Neural progenitor cell (in vitro differentiated cells): ENCODE data around the gene MYH9. TPM values are rescaled to one million over a fixed set of nuclear protein-coding genes. Genes with fewer than 3 reads are reported as not detected.
"Not testable (repeated sequence)": the region's sequence is repeated elsewhere in the genome, so short reads cannot be mapped to it uniquely, and the experiment has no call there.

Experiments used
- DNase-seq: peaks from one replicate; pipeline ENCODE4 v3.0.0-alpha.2; 2016; ENCODE audit warnings: low spot score
- H2AFZ ChIP-seq: fragments of 200-600 bp; sonication (generic); replicated peaks from 2 replicates; pipeline ENCODE4 v1.6.1; 2016; ENCODE audit warnings: antibody characterized with exemption
- H3F3A ChIP-seq: fragments of 200-600 bp; sonication (generic); 2 replicates; pipeline ENCODE4 v1.6.1; 2016; ENCODE audit warnings: antibody characterized with exemption, low read depth
- H3K27ac ChIP-seq: fragments of 200-600 bp; sonication (generic); 2 replicates; pipeline ENCODE4 v1.5.1; 2016; ENCODE audit warnings: mild to moderate bottlenecking
- H3K27me3 ChIP-seq: fragments of 200-600 bp; sonication (generic); 2 replicates; pipeline ENCODE4 v1.6.1; 2016; ENCODE audit warnings: mild to moderate bottlenecking, moderate library complexity
- H3K36me3 ChIP-seq: fragments of 200-600 bp; sonication (generic); 2 replicates; pipeline ENCODE4 v1.5.1; 2016
- H3K4me1 ChIP-seq: fragments of 200-600 bp; sonication (generic); 2 replicates; pipeline ENCODE4 v1.6.1; 2016; ENCODE audit warnings: mixed run types
- H3K4me2 ChIP-seq: fragments of 200-600 bp; sonication (generic); 2 replicates; pipeline ENCODE4 v1.6.1; 2016
- H3K4me3 ChIP-seq: fragments of 200-600 bp; sonication (generic); 2 replicates; pipeline ENCODE4 v1.5.1; 2016
- H3K79me2 ChIP-seq: fragments of 200-600 bp; sonication (generic); 2 replicates; pipeline ENCODE4 v1.6.1; 2016; ENCODE audit warnings: low read depth
- H3K9ac ChIP-seq: fragments of 200-600 bp; sonication (generic); 2 replicates; pipeline ENCODE4 v1.6.1; 2016
- H3K9me3 ChIP-seq: fragments of 200-600 bp; sonication (generic); 2 replicates; pipeline ENCODE4 v1.5.1; 2016; ENCODE audit warnings: low read depth
- H4K20me1 ChIP-seq: fragments of 200-600 bp; sonication (generic); 2 replicates; pipeline ENCODE4 v1.6.1; 2016; ENCODE audit warnings: low read depth
- H3K27ac Mint-ChIP-seq: 3 replicates; pipeline ENCODE4 v1.8.0; 2021; ENCODE audit warnings: mixed read lengths
- H3K27me3 Mint-ChIP-seq: 2 replicates; pipeline ENCODE4 v1.8.0; 2022; ENCODE audit warnings: low read depth, mild to moderate bottlenecking, inconsistent platforms, moderate library complexity, mixed read lengths; ENCODE audit not compliant: insufficient read depth
- H3K36me3 Mint-ChIP-seq: 3 replicates; pipeline ENCODE4 v1.8.0; 2021; ENCODE audit warnings: mixed read lengths
- H3K4me1 Mint-ChIP-seq: 3 replicates; pipeline ENCODE4 v1.8.0; 2021; ENCODE audit warnings: mixed read lengths
- H3K4me3 Mint-ChIP-seq: 3 replicates; pipeline ENCODE4 v1.8.0; 2021; ENCODE audit warnings: mild to moderate bottlenecking, moderate library complexity, mixed read lengths
- H3K9me3 Mint-ChIP-seq: 3 replicates; pipeline ENCODE4 v1.8.0; 2020; ENCODE audit warnings: mixed read lengths
- CTCF ChIP-seq: fragments of 200-600 bp; sonication (generic); IDR thresholded peaks from 2 replicates; pipeline ENCODE4 v1.5.1; 2017; ENCODE audit warnings: antibody characterized with exemption, mild to moderate bottlenecking
- EZH2 ChIP-seq: fragments of 200-600 bp; sonication (generic); IDR thresholded peaks from 2 replicates; pipeline ENCODE4 v1.6.1; 2017; ENCODE audit warnings: antibody characterized with exemption, mild to moderate bottlenecking, moderate library complexity
- EZH2phosphoT487 ChIP-seq: fragments of 200-600 bp; sonication (generic); IDR thresholded peaks from 2 replicates; pipeline ENCODE4 v1.6.1; 2017; ENCODE audit warnings: antibody characterized with exemption
- total RNA-seq: library from RNA; depleted of rRNA; stranded (reverse); fragments of >200 nt; gene quantifications from 2 replicates; pipeline ENCODE4 v1.2.3, GENCODE V29; 2015; ENCODE audit warnings: low replicate concordance

The MYH9 gene
- total RNA-seq, 1 donor from 2014 or later = 77.2 TPM

- Mint-ChIP-seq H3K36me3 (peaks cover 2% of the 10 kb centered on the region), H3K4me1 (peaks cover 35% of the 10 kb centered on the region), H3K4me3 (no peak within 1 kb of the TSS), H3K27me3 (peaks cover 2% of the 10 kb centered on the region), H3K9me3 (peaks cover 23% of the 10 kb centered on the region), H3K27ac (peak within 1 kb of the TSS; percentile 94)
- no peaks in the 10 kb centered on the region for H4K20me1 ChIP-seq
- no peaks in the 10 kb centered on the region for H3K79me2 ChIP-seq
- DNase-seq = no peak
- H3K27ac ChIP-seq = no peak within 1 kb of the TSS
- peaks cover 8% of the 10 kb centered on the region for H3K9me3 ChIP-seq
- peaks cover 23% of the 10 kb centered on the region for H3K4me1 ChIP-seq
- H3K9ac ChIP-seq = no peak within 1 kb of the TSS
- no peaks in the 10 kb centered on the region for H3K27me3 ChIP-seq
- TF ChIP-seq EZH2 (no peak), CTCF (no peak), EZH2phosphoT487 (no peak)
- H3K36me3 ChIP-seq = no peaks in the 10 kb centered on the region
- no peak within 1 kb of the TSS for H3K4me2 ChIP-seq
- peaks cover under 1% of the 10 kb centered on the region for H3F3A ChIP-seq
- H3K4me3 ChIP-seq = no peak within 1 kb of the TSS
- no peak within 1 kb of the TSS for H2AFZ ChIP-seq
Measured at GRCh38 chr22:36252754-36253522, 134.8 kb downstream of the MYH9 start, which contains the start of gene APOL1. Gene APOL1, plus strand, starts transcription at chr22:36253133. Its CDS starts 1,823 bp downstream, at chr22:36254956.

GRCh38 chr22:36251979-36252608 is 135.7 kb downstream of the MYH9 start:
- not testable (repeated sequence) for H3K27ac ChIP-seq, H3K9ac ChIP-seq
- H3K9me3 Mint-ChIP-seq = peaks cover 28% of the 10 kb centered on the region

GRCh38 chr22:36250292-36250960 is 137.3 kb downstream of the MYH9 start:
- H3K27ac ChIP-seq, H4K20me1 ChIP-seq, H3K9me3 ChIP-seq, H3K4me3 Mint-ChIP-seq, H3K4me3 ChIP-seq, H3K79me2 ChIP-seq, H3F3A ChIP-seq, H3K4me2 ChIP-seq, H3K27me3 ChIP-seq, H3K36me3 ChIP-seq, DNase-seq, H3K9ac ChIP-seq, H3K27me3 Mint-ChIP-seq, H3K27ac Mint-ChIP-seq, H3K36me3 Mint-ChIP-seq: not testable (repeated sequence)
- peaks cover 13% of the 10 kb centered on the region for H3K4me1 ChIP-seq
- Mint-ChIP-seq H3K4me1 (peaks cover 16% of the 10 kb centered on the region), H3K9me3 (peaks cover 33% of the 10 kb centered on the region)
- H2AFZ ChIP-seq = peak overlapping the region; percentile 68

More at GRCh38 chr22:36251979-36252608, 135.7 kb downstream of the MYH9 start:
- H3K27me3 ChIP-seq, H3K9me3 ChIP-seq, H3F3A ChIP-seq, H3K4me3 ChIP-seq, H2AFZ ChIP-seq, H3K36me3 Mint-ChIP-seq, H3K27me3 Mint-ChIP-seq, DNase-seq, H4K20me1 ChIP-seq, H3K4me2 ChIP-seq, H3K4me3 Mint-ChIP-seq, H3K27ac Mint-ChIP-seq, H3K36me3 ChIP-seq, H3K79me2 ChIP-seq: not testable (repeated sequence)
- peaks cover 21% of the 10 kb centered on the region for H3K4me1 ChIP-seq
- H3K4me1 Mint-ChIP-seq = peaks cover 32% of the 10 kb centered on the region

GRCh38 chr22:36249160-36249559 is 138.6 kb downstream of the MYH9 start:
- Mint-ChIP-seq H3K9me3 (peaks cover 33% of the 10 kb centered on the region), H3K4me1 (peaks cover 10% of the 10 kb centered on the region), H3K27me3 (peaks cover 5% of the 10 kb centered on the region), H3K36me3 (peaks cover 2% of the 10 kb centered on the region), H3K4me3 (no peak overlapping the region), H3K27ac (no peak overlapping the region)
- no peak for DNase-seq
- H3K27ac ChIP-seq = no peak overlapping the region
- no peaks in the 10 kb centered on the region for H3K36me3 ChIP-seq
- H2AFZ ChIP-seq = no peak overlapping the region
- H3K79me2 ChIP-seq = no peaks in the 10 kb centered on the region
- H3K9me3 ChIP-seq = peaks cover 8% of the 10 kb centered on the region
- H3K4me3 ChIP-seq = no peak overlapping the region
- peaks cover 6% of the 10 kb centered on the region for H3K4me1 ChIP-seq
- H3K4me2 ChIP-seq = no peak overlapping the region
- no peak for TF ChIP-seq CTCF
- TF ChIP-seq EZH2phosphoT487 = no peak
- TF ChIP-seq EZH2 = no peak
- no peak overlapping the region for H3K9ac ChIP-seq
- no peaks in the 10 kb centered on the region for H3K27me3 ChIP-seq
- H4K20me1 ChIP-seq = no peaks in the 10 kb centered on the region
- H3F3A ChIP-seq = no peaks in the 10 kb centered on the region
